Measurements from ENCODE around the gene RSPRY1. TPM values are rescaled to one million over a fixed set of nuclear protein-coding genes. Genes with fewer than 3 reads are reported as not detected.

Gene RSPRY1
- total RNA-seq, 1 donor, result 28.3 TPM

DNA sequence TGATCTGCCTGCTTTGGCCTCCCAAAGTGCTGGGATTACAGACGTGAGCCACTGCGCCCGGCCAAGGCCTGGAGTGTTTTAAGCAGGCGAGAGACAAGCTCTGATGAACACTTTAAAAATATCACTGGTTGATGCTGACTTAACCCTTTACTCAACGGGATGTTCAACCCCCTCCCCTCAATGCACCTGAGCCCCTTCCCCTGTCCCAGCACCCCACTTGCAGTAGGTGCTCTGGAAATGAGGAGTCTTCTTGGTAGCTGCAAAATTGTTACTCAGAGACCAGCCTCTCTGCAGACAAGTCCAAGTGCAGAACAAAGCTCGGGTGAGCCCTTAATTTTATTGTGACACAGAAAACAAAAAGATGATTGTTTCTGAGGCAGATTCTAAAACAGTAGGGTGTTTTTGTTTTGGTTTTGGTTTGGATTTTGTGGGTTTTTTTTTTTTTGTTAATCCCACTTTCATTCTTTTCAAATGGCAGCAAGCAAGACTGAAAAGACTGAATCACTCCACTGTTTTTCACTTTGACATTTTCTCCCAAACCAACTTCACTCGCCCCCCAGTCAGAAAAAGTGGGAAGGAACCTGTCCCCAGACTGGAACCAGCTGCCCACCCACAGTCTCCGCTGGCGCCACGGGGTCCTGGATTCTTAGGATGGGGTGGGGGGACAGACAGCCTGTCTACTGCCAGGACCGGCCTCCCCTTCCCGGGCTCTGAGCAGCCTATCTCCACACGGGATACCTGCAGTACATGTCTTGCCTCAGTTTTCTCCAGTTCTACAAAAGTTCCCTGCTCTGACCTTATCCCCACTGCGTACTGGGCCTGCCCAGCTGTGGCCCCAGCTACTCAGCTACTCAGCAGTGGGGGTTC lies 103.5 kb downstream of the RSPRY1 start:
- DNase-seq (ENCODE audit: low read depth in 2 of 3, low spot score in 2 of 3), result no peak

Other genes with a start within 250 kb of the RSPRY1 start
- gene CETP, start 224.4 kb upstream of the RSPRY1 start, total RNA-seq, result 2.2 TPM
- 78.1 TPM for gene NLRC5, start 196.8 kb upstream of the RSPRY1 start, total RNA-seq
- 33.1 TPM for gene CPNE2, start 93.7 kb upstream of the RSPRY1 start, total RNA-seq
- 48.5 TPM for gene PSME3IP1, start 290 bp upstream of the RSPRY1 start, total RNA-seq
- 57.4 TPM for gene ARL2BP, start 58.9 kb downstream of the RSPRY1 start, total RNA-seq
- gene PLLP, start 98.3 kb downstream of the RSPRY1 start, total RNA-seq, result 0.27 TPM
- not detected for gene CCL22, start 172.5 kb downstream of the RSPRY1 start, total RNA-seq
- under 0.01 TPM for gene CX3CL1, start 186.2 kb downstream of the RSPRY1 start, total RNA-seq
- not detected for gene CCL17, start 218.4 kb downstream of the RSPRY1 start, total RNA-seq

Measured in hematopoietic multipotent progenitor cell (in vitro differentiated cells).